Endothelial cell of umbilical vein (primary cell): Measurements from ENCODE around the gene AKAP6. TPM values are rescaled to one million over a fixed set of nuclear protein-coding genes. Genes with fewer than 3 reads are reported as not detected.

ENCODE experiments used
- BruUV-seq: library from RNA; stranded (reverse); fragments of 400-500 nt; replicated peaks from 2 replicates; lab custom pipeline; 2021; lab: Mats Ljungman, UMichigan
- CTCF ChIA-PET: fragments of 300-600, 350-600 bp; sonication (Branson Sonifier 250); formaldehyde crosslinking; loops from one replicate; lab custom pipeline; 2021; ENCODE audit warnings: antibody characterized with exemption, inconsistent platforms; lab: Charles Lee
- POLR2A ChIA-PET: fragments of 300-600, 350-600 bp; sonication (Branson Sonifier 250); formaldehyde crosslinking; loops from one replicate; lab custom pipeline; 2021; ENCODE audit warnings: antibody characterized with exemption, inconsistent platforms; lab: Charles Lee
- DNase-seq: peaks from one replicate; pipeline ENCODE4 v3.0.0-alpha.2; 2011; ENCODE audit warnings: low read depth, low spot score
- FAIRE-seq: peaks from 2 replicates; lab custom pipeline; 2011; peaks lifted over from hg19 to GRCh38; lab: Jason Lieb, UNC
- H2AFZ ChIP-seq: 2 replicates; pipeline ENCODE4 v1.6.0; 2012; ENCODE audit warnings: low read depth, low read length, control low read depth, inconsistent platforms
- H3K27ac ChIP-seq: 2 replicates; pipeline ENCODE4 v1.5.1; 2011; ENCODE audit warnings: low read depth, mild to moderate bottlenecking, control low read depth, low read length, moderate library complexity; ENCODE audit not compliant: insufficient read depth
- H3K27me3 ChIP-seq, 2 experiments: 2 replicates each; pipeline versions ENCODE4 v1.6.0 to v1.6.1; 2011; ENCODE audit warnings: low read length in 2 of 2, mixed read lengths in 1 of 2; ENCODE audit not compliant: control insufficient read depth in 2 of 2, insufficient read depth in 2 of 2
- H3K36me3 ChIP-seq, 2 experiments: 2 replicates in 1 of 2; 3 replicates in 1 of 2; pipeline ENCODE4 v1.5.1; 2011; ENCODE audit warnings: low read length in 2 of 2, mild to moderate bottlenecking in 1 of 2, moderate library complexity in 1 of 2; ENCODE audit not compliant: control insufficient read depth in 2 of 2, insufficient read depth in 2 of 2; ENCODE audit errors: extremely low read depth in 1 of 2
- H3K4me1 ChIP-seq: 3 replicates; pipeline ENCODE4 v1.5.1; 2011; ENCODE audit warnings: mild to moderate bottlenecking, low read length; ENCODE audit not compliant: control insufficient read depth, insufficient read depth; ENCODE audit errors: extremely low read depth
- H3K4me2 ChIP-seq: 2 replicates; pipeline ENCODE4 v1.6.1; 2011; ENCODE audit warnings: low read length, control low read depth, mixed read lengths; ENCODE audit not compliant: insufficient read depth
- H3K4me3 ChIP-seq, 3 experiments: fragments of 200-600 bp in 1 of 3; sonication (generic), shearing (Covaris generic) in 1 of 3; replicated peaks in 1 of 3; 2 replicates each; pipeline ENCODE4 v1.5.1; 2011 to 2016; ENCODE audit warnings: control low read depth in 3 of 3, low read length in 3 of 3, mild to moderate bottlenecking in 2 of 3, inconsistent platforms in 1 of 3, low read depth in 1 of 3, moderate library complexity in 1 of 3; ENCODE audit not compliant: insufficient read depth in 1 of 3
- H3K79me2 ChIP-seq: 2 replicates; pipeline ENCODE4 v1.6.0; 2012; ENCODE audit warnings: low read length, inconsistent platforms; ENCODE audit not compliant: control insufficient read depth, insufficient read depth
- H3K9ac ChIP-seq: replicated peaks from 2 replicates; pipeline ENCODE3; 2011; ENCODE audit warnings: low read length, control low read depth; ENCODE audit not compliant: insufficient read depth; ENCODE audit errors: extremely low read depth
- H3K9me1 ChIP-seq: replicated peaks from 3 replicates; pipeline ENCODE4 v1.6.0; 2011; ENCODE audit warnings: mild to moderate bottlenecking, low read length; ENCODE audit not compliant: control insufficient read depth, insufficient read depth; ENCODE audit errors: extremely low read depth
- H3K9me3 ChIP-seq: replicated peaks from 2 replicates; pipeline ENCODE4 v1.5.1; 2012; ENCODE audit warnings: low read length, inconsistent platforms; ENCODE audit not compliant: control insufficient read depth, insufficient read depth
- H4K20me1 ChIP-seq: replicated peaks from 2 replicates; pipeline ENCODE3; 2011; ENCODE audit warnings: mild to moderate bottlenecking, low read length; ENCODE audit not compliant: control insufficient read depth, insufficient read depth; ENCODE audit errors: extremely low read depth
- EZH2 ChIP-seq: IDR thresholded peaks from 2 replicates; pipeline ENCODE4 v1.6.1; 2012; ENCODE audit warnings: borderline replicate concordance, low read depth, mild to moderate bottlenecking, moderate library complexity, low read length, inconsistent platforms; ENCODE audit not compliant: severe bottlenecking
- FOS ChIP-seq: IDR thresholded peaks from 2 replicates; pipeline ENCODE4 v1.6.1; 2011; ENCODE audit warnings: mild to moderate bottlenecking, low read length, moderate library complexity, borderline replicate concordance; ENCODE audit not compliant: insufficient read depth
- GATA2 ChIP-seq: IDR thresholded peaks from 2 replicates; pipeline ENCODE4 v1.7.0; 2011; ENCODE audit warnings: low read depth, mild to moderate bottlenecking, moderate library complexity, mixed read lengths, low read length; ENCODE audit not compliant: insufficient read length, insufficient read depth
- JUN ChIP-seq: IDR thresholded peaks from 2 replicates; pipeline ENCODE4 v1.6.1; 2011; ENCODE audit warnings: borderline replicate concordance, low read depth; ENCODE audit not compliant: insufficient read length, insufficient read depth
- MYC ChIP-seq: IDR thresholded peaks from one replicate; pipeline ENCODE4 v1.6.1; 2011; ENCODE audit warnings: mild to moderate bottlenecking, low read depth, low read length
- POLR2A ChIP-seq: IDR thresholded peaks from 2 replicates; pipeline ENCODE4 v1.6.1; 2012; ENCODE audit warnings: low read depth, mild to moderate bottlenecking, control low read depth, low read length
- POLR2AphosphoS5 ChIP-seq: IDR thresholded peaks from 2 replicates; pipeline ENCODE4 v1.6.1; 2012; ENCODE audit warnings: low read depth, mild to moderate bottlenecking, control low read depth, low read length, moderate library complexity; ENCODE audit not compliant: insufficient read depth
- dilution Hi-C: fragments of 300-500 bp; cut with MboI; formaldehyde crosslinking; loops from one replicate; pipeline ENCODE4 v1.15.0; 2019; ENCODE audit warnings: low sequenced_read_pairs; ENCODE audit not compliant: extremely low pct_ligation_motif_present
- intact Hi-C: fragments of 100-400 bp; cut with micrococcal nuclease; formaldehyde crosslinking; loops from one replicate; pipeline ENCODE4 v1.10.0; 2022
- polyA plus RNA-seq, 4 experiments: library from polyadenylated mRNA; depleted of rRNA in 3 of 4; stranded (reverse) in 3 of 4; unstranded in 1 of 4; fragments of >200 nt; gene quantifications; 2 replicates each; pipeline versions ENCODE4 v1.2.1 to v1.2.3, GENCODE V29; 2011 to 2012; ENCODE audit warnings: missing spikeins in 1 of 4
- total RNA-seq: library from RNA; stranded (reverse); gene quantifications from 2 replicates; pipeline ENCODE4 v1.2.3, GENCODE V29; 2021
- TF ChIP-seq, protein P1 (sequence below): IDR thresholded peaks from 2 replicates; pipeline ENCODE4 v1.6.1; 2011; ENCODE audit not compliant: insufficient read depth, insufficient read length
- TF ChIP-seq, protein P2 (sequence below), 2 donors: IDR thresholded peaks; 1 replicate in 1 of 2; 2 replicates in 1 of 2; pipeline ENCODE4 v1.5.1; 2011; ENCODE audit warnings: low read length in 2 of 2, mild to moderate bottlenecking in 2 of 2, moderate library complexity in 2 of 2, control low read depth in 1 of 2, inconsistent platforms in 1 of 2, low read depth in 1 of 2; ENCODE audit not compliant: insufficient read depth in 1 of 2; ENCODE audit errors: extremely low read depth in 1 of 2

AKAP6 gene
- total and polyA plus RNA-seq, 2 donors (not counting 3 experiments of a cell fraction or from before 2014, with no cell fraction given), result 0.03 to 0.49 TPM

DNA sequence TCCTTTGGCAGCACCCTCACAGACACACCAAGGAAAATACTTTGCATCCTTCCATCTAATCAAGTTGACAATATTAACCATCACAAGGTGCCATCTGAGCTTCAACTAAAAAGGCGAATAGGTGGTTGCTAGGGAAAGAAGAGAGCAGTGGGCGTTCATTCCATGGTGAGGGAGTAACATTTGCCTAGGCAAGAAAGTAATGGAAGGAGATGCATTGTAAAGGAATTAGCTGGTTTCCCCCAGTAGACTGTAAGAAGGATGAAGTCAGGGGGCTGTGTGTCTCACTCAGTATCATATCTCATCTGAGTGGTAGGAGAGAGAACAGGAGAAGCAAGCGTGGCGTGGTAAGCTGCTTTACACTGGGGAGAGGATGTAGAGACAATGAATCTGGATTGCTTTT is 34.7 kb downstream of the AKAP6 start:
- TF ChIP-seq, protein P1, sequence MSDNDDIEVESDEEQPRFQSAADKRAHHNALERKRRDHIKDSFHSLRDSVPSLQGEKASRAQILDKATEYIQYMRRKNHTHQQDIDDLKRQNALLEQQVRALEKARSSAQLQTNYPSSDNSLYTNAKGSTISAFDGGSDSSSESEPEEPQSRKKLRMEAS, result no peak
- no peak for TF ChIP-seq JUN
- no peak for TF ChIP-seq EZH2
- TF ChIP-seq GATA2, result no peak
- no peak for TF ChIP-seq POLR2A
- TF ChIP-seq, protein P2, sequence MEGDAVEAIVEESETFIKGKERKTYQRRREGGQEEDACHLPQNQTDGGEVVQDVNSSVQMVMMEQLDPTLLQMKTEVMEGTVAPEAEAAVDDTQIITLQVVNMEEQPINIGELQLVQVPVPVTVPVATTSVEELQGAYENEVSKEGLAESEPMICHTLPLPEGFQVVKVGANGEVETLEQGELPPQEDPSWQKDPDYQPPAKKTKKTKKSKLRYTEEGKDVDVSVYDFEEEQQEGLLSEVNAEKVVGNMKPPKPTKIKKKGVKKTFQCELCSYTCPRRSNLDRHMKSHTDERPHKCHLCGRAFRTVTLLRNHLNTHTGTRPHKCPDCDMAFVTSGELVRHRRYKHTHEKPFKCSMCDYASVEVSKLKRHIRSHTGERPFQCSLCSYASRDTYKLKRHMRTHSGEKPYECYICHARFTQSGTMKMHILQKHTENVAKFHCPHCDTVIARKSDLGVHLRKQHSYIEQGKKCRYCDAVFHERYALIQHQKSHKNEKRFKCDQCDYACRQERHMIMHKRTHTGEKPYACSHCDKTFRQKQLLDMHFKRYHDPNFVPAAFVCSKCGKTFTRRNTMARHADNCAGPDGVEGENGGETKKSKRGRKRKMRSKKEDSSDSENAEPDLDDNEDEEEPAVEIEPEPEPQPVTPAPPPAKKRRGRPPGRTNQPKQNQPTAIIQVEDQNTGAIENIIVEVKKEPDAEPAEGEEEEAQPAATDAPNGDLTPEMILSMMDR (IDR thresholded peaks at IDR 0.05; ENCODE audit: extremely low read depth in 1 of 2, insufficient read depth in 1 of 2, low read depth in 1 of 2, low read length in 2 of 2), result no peak
- TF ChIP-seq MYC, result no peak
- no peak for TF ChIP-seq POLR2AphosphoS5
- TF ChIP-seq FOS, result no peak
- POLR2A ChIA-PET, result no interaction called here
- Histone ChIP-seq H2AFZ (no peak overlapping the region), H3K79me2 (no peaks in the 10 kb centered on the region), H4K20me1 (no peaks in the 10 kb centered on the region), H3K9me1 (no peaks in the 10 kb centered on the region), H3K9me3 (no peaks in the 10 kb centered on the region), H3K27me3 (peaks cover 3 to 5% of the 10 kb centered on the region in 2 experiments), H3K4me3 (no peak overlapping the region), H3K36me3 (no peaks in the 10 kb centered on the region), H3K9ac (no peak overlapping the region), H3K4me1 (no peaks in the 10 kb centered on the region), H3K27ac (no peak overlapping the region), H3K4me2 (no peak overlapping the region)
- DNase-seq, result no peak
- FAIRE-seq, result no peak
- CTCF ChIA-PET, result no interaction called here
- intact Hi-C loops (no loop called here), dilution Hi-C loops (no loop called here)
- BruUV-seq, result no TSS peak
